ENCODE results near the gene PDGFD. TPM values are rescaled to one million over a fixed set of nuclear protein-coding genes. Genes with fewer than 3 reads are reported as not detected.

The PDGFD gene
- total and polyA plus RNA-seq, 2 experiments from 2014 or later: 1.9 to 4.5 TPM

DNA sequence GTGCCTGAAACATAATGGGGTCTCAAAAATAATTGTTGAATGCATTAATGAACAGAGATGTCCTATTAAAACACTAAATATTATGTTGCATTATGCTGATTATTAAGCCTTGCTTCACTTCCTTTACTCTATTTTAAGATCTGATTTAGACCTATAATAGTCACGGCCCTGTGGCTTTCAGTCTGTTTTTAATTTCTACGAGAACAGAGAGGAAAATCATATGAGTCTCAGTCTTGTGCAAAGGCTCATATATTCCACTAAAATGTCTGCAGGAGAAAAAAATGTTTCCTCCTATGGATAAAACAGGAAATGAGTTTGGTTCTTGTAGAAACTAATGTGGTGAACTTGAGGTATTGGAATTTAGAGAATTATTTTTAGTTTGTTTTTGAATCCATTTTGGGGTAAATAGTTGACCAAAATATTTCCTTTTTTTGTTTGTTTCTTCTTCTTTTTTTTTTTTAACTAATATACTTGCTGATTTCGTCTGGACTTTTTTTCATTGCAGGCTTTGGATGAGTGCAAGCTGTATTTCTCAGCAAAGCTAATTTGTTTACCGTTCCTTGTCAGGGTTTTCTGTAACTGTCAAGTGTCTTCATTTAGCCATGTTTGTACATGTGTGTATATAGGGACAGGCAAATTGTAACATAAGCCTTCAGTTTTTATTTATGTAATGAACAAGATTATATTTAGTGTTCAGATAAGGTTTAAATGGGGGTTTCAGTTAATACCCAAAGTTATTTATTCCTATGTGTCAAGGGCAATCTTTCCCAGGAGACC, 266.6 kb downstream of the PDGFD start:
- Mint-ChIP-seq H3K4me1 (no peaks in the 10 kb centered on the region), H3K36me3 (ENCODE audit: low read depth) (no peaks in the 10 kb centered on the region), H3K27ac (no peak overlapping the region), H3K27me3 (ENCODE audit: insufficient read depth, low read depth, poor library complexity) (no peaks in the 10 kb centered on the region), H3K9me3 (peaks cover 2% of the 10 kb centered on the region; the same call in 1 of the 3 replicates), H3K4me3 (no peak overlapping the region)
- H3K36me3 ChIP-seq (ENCODE audit: insufficient read depth): no peaks in the 10 kb centered on the region
- no peaks in the 10 kb centered on the region for H3F3A ChIP-seq (replicated peaks; ENCODE audit: low read depth)
- H3K9me2 ChIP-seq (ENCODE audit: insufficient read depth): peaks cover 16% of the 10 kb centered on the region; the same call in 1 of the 2 replicates
- H3K4me2 ChIP-seq: no peak overlapping the region
- H3K4me1 ChIP-seq (ENCODE audit: insufficient read depth): no peaks in the 10 kb centered on the region
- no peak for ATAC-seq
- DNase-seq (ENCODE audit: low spot score): no peak
- H2AFZ ChIP-seq: no peak overlapping the region
- no peak overlapping the region for H3K27ac ChIP-seq (ENCODE audit: low read depth)
- no peaks in the 10 kb centered on the region for H4K20me1 ChIP-seq (replicated peaks; ENCODE audit: insufficient read depth)
- H3K4me3 ChIP-seq: no peak overlapping the region
- TF ChIP-seq NANOG (IDR thresholded peaks at IDR 0.05; ENCODE audit: borderline replicate concordance) (no peak), ZNF331 (CRISPR knock-in tag; IDR thresholded peaks at IDR 0.05; ENCODE audit: low read depth) (no peak), STAT1 (IDR thresholded peaks at IDR 0.05; ENCODE audit: unreplicated experiment) (no peak), POLR2AphosphoS5 (IDR thresholded peaks at IDR 0.05; ENCODE audit: low read depth) (no peak), ZNF114 (CRISPR knock-in tag; IDR thresholded peaks at IDR 0.05) (no peak), EZH2phosphoT487 (IDR thresholded peaks at IDR 0.05; ENCODE audit: unreplicated experiment) (no peak), EZH2 (IDR thresholded peaks at IDR 0.05; ENCODE audit: low read depth, unreplicated experiment) (no peak), CREB1 (CRISPR knock-in tag; IDR thresholded peaks at IDR 0.05; ENCODE audit: low read depth) (no peak), JUNB (IDR thresholded peaks at IDR 0.05; ENCODE audit: unreplicated experiment) (no peak)
- TF ChIP-seq, protein P1, sequence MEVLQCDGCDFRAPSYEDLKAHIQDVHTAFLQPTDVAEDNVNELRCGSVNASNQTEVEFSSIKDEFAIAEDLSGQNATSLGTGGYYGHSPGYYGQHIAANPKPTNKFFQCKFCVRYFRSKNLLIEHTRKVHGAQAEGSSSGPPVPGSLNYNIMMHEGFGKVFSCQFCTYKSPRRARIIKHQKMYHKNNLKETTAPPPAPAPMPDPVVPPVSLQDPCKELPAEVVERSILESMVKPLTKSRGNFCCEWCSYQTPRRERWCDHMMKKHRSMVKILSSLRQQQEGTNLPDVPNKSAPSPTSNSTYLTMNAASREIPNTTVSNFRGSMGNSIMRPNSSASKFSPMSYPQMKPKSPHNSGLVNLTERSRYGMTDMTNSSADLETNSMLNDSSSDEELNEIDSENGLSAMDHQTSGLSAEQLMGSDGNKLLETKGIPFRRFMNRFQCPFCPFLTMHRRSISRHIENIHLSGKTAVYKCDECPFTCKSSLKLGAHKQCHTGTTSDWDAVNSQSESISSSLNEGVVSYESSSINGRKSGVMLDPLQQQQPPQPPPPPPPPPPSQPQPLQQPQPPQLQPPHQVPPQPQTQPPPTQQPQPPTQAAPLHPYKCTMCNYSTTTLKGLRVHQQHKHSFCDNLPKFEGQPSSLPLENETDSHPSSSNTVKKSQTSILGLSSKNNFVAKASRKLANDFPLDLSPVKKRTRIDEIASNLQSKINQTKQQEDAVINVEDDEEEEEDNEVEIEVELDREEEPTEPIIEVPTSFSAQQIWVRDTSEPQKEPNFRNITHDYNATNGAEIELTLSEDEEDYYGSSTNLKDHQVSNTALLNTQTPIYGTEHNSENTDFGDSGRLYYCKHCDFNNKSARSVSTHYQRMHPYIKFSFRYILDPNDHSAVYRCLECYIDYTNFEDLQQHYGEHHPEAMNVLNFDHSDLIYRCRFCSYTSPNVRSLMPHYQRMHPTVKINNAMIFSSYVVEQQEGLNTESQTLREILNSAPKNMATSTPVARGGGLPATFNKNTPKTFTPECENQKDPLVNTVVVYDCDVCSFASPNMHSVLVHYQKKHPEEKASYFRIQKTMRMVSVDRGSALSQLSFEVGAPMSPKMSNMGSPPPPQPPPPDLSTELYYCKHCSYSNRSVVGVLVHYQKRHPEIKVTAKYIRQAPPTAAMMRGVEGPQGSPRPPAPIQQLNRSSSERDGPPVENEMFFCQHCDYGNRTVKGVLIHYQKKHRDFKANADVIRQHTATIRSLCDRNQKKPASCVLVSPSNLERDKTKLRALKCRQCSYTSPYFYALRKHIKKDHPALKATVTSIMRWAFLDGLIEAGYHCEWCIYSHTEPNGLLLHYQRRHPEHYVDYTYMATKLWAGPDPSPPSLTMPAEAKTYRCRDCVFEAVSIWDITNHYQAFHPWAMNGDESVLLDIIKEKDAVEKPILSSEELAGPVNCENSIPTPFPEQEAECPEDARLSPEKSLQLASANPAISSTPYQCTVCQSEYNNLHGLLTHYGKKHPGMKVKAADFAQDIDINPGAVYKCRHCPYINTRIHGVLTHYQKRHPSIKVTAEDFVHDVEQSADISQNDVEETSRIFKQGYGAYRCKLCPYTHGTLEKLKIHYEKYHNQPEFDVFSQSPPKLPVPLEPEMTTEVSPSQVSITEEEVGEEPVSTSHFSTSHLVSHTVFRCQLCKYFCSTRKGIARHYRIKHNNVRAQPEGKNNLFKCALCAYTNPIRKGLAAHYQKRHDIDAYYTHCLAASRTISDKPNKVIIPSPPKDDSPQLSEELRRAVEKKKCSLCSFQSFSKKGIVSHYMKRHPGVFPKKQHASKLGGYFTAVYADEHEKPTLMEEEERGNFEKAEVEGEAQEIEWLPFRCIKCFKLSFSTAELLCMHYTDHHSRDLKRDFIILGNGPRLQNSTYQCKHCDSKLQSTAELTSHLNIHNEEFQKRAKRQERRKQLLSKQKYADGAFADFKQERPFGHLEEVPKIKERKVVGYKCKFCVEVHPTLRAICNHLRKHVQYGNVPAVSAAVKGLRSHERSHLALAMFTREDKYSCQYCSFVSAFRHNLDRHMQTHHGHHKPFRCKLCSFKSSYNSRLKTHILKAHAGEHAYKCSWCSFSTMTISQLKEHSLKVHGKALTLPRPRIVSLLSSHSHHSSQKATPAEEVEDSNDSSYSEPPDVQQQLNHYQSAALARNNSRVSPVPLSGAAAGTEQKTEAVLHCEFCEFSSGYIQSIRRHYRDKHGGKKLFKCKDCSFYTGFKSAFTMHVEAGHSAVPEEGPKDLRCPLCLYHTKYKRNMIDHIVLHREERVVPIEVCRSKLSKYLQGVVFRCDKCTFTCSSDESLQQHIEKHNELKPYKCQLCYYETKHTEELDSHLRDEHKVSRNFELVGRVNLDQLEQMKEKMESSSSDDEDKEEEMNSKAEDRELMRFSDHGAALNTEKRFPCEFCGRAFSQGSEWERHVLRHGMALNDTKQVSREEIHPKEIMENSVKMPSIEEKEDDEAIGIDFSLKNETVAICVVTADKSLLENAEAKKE (CRISPR knock-in tag; IDR thresholded peaks at IDR 0.05): no peak
- TF ChIP-seq, protein P2, sequence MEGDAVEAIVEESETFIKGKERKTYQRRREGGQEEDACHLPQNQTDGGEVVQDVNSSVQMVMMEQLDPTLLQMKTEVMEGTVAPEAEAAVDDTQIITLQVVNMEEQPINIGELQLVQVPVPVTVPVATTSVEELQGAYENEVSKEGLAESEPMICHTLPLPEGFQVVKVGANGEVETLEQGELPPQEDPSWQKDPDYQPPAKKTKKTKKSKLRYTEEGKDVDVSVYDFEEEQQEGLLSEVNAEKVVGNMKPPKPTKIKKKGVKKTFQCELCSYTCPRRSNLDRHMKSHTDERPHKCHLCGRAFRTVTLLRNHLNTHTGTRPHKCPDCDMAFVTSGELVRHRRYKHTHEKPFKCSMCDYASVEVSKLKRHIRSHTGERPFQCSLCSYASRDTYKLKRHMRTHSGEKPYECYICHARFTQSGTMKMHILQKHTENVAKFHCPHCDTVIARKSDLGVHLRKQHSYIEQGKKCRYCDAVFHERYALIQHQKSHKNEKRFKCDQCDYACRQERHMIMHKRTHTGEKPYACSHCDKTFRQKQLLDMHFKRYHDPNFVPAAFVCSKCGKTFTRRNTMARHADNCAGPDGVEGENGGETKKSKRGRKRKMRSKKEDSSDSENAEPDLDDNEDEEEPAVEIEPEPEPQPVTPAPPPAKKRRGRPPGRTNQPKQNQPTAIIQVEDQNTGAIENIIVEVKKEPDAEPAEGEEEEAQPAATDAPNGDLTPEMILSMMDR (conservative IDR thresholded peaks at IDR 0.05; ENCODE audit: low read depth in 2 of 2): no peak
- TF ChIP-seq, protein P3, sequence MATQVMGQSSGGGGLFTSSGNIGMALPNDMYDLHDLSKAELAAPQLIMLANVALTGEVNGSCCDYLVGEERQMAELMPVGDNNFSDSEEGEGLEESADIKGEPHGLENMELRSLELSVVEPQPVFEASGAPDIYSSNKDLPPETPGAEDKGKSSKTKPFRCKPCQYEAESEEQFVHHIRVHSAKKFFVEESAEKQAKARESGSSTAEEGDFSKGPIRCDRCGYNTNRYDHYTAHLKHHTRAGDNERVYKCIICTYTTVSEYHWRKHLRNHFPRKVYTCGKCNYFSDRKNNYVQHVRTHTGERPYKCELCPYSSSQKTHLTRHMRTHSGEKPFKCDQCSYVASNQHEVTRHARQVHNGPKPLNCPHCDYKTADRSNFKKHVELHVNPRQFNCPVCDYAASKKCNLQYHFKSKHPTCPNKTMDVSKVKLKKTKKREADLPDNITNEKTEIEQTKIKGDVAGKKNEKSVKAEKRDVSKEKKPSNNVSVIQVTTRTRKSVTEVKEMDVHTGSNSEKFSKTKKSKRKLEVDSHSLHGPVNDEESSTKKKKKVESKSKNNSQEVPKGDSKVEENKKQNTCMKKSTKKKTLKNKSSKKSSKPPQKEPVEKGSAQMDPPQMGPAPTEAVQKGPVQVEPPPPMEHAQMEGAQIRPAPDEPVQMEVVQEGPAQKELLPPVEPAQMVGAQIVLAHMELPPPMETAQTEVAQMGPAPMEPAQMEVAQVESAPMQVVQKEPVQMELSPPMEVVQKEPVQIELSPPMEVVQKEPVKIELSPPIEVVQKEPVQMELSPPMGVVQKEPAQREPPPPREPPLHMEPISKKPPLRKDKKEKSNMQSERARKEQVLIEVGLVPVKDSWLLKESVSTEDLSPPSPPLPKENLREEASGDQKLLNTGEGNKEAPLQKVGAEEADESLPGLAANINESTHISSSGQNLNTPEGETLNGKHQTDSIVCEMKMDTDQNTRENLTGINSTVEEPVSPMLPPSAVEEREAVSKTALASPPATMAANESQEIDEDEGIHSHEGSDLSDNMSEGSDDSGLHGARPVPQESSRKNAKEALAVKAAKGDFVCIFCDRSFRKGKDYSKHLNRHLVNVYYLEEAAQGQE (IDR thresholded peaks at IDR 0.05; ENCODE audit: unreplicated experiment): no peak
- TF ChIP-seq, protein P4, sequence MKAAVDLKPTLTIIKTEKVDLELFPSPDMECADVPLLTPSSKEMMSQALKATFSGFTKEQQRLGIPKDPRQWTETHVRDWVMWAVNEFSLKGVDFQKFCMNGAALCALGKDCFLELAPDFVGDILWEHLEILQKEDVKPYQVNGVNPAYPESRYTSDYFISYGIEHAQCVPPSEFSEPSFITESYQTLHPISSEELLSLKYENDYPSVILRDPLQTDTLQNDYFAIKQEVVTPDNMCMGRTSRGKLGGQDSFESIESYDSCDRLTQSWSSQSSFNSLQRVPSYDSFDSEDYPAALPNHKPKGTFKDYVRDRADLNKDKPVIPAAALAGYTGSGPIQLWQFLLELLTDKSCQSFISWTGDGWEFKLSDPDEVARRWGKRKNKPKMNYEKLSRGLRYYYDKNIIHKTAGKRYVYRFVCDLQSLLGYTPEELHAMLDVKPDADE (IDR thresholded peaks at IDR 0.05): no peak
- no peaks in the 10 kb centered on the region for H3K27me3 ChIP-seq (ENCODE audit: insufficient read depth)
- H3K79me2 ChIP-seq (replicated peaks; ENCODE audit: insufficient read depth): no peaks in the 10 kb centered on the region
